NCI-H2171 treated with DMSO at 0.1 percent for 48 hours (cell line): ENCODE results near the gene SLC6A16.
"Not testable (repeated sequence)": the region's sequence is repeated elsewhere in the genome, so short reads cannot be mapped to it uniquely, and the experiment has no call there.

Source experiments
- DNase-seq: peaks from one replicate; lab custom pipeline; 2025; lab: John Stamatoyannopoulos, UW

SLC6A16 gene

DNA sequence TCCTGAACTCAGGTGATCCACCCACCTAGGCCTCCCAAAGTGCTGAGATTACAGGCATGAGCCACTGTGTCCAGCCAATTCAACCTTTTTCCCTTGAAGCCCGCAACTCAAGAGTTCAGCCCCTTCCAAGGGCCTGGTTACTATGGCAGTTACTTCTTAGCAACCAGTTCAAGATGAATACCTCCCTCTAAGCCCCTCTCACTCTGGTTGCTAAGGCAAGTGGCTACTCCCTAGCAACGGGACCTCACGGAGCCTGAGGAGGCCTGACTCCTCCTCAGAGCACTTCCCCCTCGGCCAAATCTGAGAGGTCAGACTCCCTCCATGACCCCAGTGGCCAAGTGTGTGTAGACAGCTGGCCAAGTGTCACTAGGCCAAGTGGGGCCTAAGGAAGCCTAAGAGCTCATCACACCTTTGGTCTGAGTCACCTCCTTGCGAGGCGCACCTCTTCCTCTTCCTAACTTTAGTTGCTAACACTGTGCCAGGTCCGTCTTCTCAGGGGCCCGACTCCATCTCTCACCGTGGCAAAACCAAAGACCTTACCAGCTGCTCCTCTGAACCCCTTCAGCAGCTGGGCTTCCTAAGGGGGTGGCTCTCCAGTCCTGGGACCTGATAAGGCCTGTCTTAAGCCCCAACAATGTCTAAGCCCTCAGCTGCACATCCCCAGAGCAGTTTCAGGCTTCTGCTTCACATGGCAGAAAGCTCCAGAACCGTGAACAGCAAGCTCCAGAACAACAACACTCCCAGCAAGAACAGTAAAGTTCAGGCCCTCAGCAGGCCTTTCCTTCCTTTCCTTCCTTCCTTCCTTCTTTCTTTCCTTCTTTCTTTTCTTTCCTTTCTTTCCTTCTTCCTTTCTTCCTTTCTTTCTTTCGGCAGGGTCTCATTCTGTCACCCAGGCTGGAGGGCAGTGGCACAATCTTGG is 19.8 kb upstream of the SLC6A16 start:
- DNase-seq = no peak

GRCh38 chr19:49343123-49343522 is 18.1 kb upstream of the SLC6A16 start:
- no peak for DNase-seq

GRCh38 chr19:49342291-49342721 is 17.3 kb upstream of the SLC6A16 start:
- DNase-seq = no peak

DNA sequence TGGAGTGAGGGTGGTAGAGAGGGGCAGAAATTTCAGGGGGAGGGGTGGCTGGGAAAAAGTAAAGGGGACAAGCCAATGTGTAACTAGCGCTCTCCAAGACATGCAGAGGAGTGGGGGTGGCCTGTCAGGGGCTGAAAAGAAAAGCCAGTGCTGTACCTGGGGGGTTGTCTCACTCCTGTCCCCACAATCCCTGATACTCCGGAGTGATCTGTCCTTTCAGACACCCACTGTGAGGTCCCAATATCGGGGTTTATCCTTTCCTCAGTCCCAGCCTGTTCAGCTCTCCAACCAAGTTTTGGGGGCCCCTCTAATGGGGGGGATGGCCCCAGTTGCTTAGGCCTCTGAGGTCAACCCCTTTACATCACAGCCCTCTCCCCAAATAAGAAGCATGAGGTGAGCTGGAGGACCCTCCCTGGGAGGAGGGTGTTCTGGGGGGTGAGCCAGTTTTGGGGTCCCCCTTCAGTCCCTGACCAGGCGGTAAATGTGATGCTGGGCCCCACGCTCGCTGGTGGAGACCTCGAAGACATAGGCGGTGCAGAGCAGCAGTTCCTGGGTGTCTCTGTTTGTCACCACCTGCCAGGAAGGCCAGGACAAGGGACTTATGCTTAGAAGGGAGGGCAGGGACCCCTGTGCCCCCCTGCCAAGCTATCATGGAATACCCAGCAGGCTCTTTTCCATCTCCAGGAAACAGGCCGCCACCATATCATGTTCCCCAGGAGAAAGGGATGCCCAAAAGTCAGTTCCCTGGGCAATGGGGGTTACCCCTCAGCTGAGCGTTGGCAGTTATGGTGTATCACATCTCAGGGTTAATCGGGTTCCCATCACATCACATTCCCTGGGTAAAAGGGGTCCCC is 16.1 kb upstream of the SLC6A16 start:
- DNase-seq = no peak

DNA sequence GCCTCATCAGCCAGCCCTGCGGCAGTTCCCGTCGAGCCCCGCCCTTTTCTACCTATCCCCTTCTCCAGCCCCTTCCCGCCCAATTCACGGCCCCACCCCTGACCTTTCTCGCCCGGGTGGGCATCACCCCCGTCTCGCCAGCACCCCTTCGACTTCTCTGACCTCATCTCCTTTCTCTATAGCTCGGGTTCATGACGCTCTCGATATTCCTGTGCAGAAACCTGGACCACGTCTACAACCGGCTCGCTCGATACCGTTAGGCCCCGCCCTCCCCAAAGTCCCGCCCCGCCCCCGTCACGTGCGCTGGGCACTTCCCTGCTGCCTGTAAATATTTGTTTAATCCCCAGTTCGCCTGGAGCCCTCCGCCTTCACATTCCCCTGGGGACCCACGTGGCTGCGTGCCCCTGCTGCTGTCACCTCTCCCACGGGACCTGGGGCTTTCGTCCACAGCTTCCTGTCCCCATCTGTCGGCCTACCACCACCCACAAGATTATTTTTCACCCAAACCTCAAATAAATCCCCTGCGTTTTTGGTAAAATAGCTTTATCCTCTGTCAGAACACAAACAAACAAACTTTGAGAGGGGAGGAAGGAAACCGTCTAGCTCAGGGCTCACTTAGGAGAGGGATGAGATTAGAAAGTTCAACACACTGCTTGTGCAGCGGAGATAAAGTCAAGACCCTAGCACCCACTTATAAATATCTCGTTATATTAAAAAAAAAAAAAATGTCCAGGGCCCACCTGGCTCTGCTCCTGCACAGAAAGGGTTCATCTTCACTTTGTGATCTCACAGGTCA is 15.3 kb upstream of the SLC6A16 start:
- peak; percentile 96 for DNase-seq

GRCh38 chr19:49339301-49340068 is 14.5 kb upstream of the SLC6A16 start:
- DNase-seq = peak; percentile 84

DNA sequence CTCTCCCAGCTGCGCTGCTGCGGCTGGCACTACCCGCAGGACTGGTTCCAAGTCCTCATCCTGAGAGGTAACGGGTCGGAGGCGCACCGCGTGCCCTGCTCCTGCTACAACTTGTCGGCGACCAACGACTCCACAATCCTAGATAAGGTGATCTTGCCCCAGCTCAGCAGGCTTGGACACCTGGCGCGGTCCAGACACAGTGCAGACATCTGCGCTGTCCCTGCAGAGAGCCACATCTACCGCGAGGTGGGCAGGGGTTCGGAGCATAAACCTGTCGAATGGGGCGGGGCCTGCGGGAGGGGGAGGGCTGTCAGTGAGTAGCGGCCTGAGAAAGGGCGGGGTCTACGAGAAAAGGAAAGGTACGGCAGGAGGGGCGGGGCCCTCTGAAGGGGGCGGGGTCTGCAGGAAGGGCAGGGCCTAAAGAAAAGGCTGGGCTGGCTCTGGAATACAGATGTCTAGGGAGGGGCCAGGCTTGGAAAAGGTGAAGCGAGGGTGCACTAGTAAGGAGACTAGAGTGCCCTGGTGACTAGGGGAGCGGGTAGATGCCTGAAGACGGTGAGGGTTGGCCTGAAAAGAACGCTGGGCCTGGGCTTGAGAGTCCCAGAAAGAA is 13.8 kb upstream of the SLC6A16 start:
- DNase-seq = no peak

DNA sequence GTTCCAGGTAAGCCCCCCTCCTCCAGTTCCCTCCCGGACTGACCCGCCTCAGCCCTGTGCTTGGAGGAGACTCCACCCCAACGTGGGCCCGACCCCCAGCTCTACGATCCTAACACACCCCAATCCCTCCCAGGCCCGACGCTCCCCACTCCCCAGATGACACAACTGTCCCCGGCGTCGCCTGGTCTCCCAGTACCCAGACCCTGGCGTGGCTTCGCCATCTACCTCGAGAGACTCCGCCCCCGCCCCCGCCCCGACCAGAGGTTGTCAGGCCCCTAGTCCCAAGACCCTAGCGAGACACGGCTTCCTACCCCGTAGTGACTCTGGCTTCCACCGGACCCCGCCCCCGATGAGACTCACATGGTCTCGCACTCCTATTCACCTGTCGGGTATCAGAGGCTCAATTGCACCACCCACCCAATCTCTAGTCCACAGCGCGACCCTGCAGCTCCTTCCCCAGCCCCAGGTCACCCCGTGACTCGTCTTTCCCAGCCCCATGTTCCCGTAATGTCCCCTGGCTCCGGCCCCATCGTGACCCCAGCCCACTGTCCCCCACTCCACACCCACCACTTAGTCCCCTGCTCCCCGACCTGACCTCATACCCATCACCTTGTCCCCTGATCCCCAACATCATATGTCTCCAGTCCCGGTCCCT is 13.2 kb upstream of the SLC6A16 start:
- no peak for DNase-seq

DNA sequence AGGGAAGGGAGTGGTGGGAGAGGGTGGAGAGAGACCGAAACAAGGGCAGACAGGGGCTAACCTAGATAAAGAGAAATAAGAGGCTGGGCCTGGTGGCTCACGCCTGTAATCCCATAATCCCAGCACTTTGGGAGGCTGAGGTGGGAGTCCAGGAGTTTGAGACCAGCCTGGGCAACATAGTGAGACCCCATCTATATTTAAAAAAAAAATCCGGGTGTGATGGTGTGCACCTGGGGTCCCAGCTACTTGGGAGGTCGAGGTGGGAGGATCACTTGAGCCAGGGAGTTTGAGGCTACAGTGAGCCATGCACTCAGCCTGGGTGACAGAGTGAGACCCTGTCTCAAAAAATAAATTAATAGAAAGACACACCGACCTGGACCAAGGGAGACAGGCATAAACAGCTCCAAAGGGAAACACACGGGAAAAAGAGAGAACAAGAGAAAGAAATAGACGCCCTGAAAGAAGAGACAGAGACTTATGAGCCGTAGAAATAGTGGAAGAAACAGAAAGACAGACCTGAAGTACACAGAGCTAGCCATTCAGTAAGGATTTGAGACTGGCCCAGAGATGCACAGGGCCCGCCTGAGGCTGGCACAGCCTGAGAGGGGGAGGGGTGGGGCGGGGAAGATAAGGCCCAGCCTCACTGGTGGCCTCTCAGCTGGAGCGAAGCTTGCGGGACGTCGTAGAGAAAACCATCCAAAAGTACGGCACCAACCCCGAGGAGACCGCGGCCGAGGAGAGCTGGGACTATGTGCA is 12.5 kb upstream of the SLC6A16 start:
- no peak for DNase-seq

GRCh38 chr19:49336482-49337266 is 11.7 kb upstream of the SLC6A16 start:
- DNase-seq = no peak

GRCh38 chr19:49335784-49336481 is 10.9 kb upstream of the SLC6A16 start:
- no peak for DNase-seq

DNA sequence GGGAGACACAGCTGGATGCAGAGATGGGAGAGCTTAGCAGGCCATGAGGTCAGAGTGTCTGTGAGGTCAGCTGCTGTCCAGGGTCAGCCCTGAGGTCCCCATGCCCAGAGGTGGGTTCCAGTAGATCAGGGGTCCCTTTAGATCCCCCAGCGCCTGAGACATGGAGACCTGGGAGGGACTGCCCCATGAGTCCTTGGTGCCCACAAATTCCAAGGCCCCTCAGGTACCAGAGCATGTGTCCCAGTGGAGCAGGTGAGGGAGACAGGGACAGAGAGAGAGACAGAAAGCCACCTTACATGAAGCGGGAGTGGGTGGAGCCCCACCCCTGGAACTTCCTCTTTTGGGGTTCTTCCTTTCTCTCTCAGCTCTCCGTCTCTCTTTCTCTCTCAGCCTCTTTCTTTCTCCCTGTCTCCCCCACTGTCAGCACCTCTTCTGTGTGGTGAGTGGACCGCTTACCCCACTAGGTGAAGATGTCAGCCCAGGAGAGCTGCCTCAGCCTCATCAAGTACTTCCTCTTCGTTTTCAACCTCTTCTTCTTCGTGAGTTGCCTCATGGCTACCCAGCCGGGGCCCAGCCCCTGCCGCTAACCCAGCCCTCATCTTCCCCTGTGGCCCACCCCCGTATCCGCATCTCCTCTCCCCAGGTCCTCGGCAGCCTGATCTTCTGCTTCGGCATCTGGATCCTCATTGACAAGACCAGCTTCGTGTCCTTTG is 10.2 kb upstream of the SLC6A16 start, which contains the start of gene CD37:
Gene CD37, plus strand, starts transcription at position 336 of the 713 bp plus-strand sequence. Its CDS starts 135 bp downstream, at position 471.
- no peak for DNase-seq

DNA sequence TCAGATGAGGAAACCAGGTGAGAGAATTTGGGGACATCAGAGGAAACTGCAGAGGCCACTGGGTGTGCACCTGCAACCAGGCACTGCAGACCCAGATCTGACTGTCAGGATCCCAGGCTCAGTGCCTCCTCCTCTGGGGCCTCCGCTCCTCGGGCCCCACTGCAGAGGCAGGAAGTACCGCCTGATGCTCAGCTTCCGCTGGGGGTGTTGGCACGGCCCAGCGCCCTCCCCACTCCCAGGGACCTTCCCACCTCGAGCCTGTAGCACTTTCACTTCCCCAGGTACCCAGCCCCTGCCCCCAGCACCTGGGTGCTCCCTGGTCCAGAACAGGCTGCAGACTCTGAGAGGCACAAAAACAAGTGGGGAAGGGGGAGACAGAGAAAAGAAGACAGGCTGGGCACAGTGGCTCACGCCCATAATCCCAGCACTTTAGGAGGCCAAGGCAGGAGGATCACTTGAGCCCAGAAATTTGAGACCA is 8.9 kb upstream of the SLC6A16 start:
- DNase-seq = no peak

GRCh38 chr19:49333418-49333805 is 8.4 kb upstream of the SLC6A16 start:
- no peak for DNase-seq

DNA sequence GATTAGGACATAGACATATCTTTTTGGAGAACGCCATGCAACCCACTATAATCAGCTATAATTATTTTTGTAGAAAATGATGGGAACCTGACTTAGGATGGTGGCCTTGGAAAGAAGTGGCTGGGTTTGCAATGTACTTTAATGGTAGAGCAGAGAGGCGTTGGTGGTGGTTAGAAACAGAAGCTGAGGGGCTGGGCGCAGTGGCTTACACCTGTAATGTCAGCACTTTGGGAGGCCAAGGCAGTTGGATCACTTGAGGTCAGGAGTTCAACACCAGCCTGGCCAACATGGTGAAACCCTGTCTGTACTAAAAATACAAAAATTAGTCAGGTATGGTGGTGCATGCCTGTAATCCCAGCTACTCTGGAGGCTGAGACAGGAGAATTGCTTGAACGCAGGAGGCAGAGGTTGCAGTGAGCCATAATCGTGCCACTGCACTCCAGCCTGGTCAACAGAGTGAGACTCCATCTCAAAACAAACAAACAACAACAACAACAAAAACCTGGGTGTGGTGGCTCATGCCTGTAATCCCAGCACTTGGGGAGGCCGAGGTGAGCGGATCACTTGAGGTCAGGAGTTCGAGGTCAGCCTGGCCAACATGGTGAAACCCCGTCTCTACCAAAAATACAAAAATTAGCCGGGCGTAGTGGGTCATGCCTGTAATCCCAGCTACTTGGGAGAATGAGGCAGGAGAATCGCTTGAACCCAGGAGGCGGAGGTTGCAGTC is 7.9 kb upstream of the SLC6A16 start:
- not testable (repeated sequence) for DNase-seq

GRCh38 chr19:49331616-49332055 is 6.6 kb upstream of the SLC6A16 start:
- peak; percentile 71 for DNase-seq
